ENCODE data around the gene STRN4.

STRN4 gene, protein sequence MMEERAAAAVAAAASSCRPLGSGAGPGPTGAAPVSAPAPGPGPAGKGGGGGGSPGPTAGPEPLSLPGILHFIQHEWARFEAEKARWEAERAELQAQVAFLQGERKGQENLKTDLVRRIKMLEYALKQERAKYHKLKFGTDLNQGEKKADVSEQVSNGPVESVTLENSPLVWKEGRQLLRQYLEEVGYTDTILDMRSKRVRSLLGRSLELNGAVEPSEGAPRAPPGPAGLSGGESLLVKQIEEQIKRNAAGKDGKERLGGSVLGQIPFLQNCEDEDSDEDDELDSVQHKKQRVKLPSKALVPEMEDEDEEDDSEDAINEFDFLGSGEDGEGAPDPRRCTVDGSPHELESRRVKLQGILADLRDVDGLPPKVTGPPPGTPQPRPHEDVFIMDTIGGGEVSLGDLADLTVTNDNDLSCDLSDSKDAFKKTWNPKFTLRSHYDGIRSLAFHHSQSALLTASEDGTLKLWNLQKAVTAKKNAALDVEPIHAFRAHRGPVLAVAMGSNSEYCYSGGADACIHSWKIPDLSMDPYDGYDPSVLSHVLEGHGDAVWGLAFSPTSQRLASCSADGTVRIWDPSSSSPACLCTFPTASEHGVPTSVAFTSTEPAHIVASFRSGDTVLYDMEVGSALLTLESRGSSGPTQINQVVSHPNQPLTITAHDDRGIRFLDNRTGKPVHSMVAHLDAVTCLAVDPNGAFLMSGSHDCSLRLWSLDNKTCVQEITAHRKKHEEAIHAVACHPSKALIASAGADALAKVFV

DNA sequence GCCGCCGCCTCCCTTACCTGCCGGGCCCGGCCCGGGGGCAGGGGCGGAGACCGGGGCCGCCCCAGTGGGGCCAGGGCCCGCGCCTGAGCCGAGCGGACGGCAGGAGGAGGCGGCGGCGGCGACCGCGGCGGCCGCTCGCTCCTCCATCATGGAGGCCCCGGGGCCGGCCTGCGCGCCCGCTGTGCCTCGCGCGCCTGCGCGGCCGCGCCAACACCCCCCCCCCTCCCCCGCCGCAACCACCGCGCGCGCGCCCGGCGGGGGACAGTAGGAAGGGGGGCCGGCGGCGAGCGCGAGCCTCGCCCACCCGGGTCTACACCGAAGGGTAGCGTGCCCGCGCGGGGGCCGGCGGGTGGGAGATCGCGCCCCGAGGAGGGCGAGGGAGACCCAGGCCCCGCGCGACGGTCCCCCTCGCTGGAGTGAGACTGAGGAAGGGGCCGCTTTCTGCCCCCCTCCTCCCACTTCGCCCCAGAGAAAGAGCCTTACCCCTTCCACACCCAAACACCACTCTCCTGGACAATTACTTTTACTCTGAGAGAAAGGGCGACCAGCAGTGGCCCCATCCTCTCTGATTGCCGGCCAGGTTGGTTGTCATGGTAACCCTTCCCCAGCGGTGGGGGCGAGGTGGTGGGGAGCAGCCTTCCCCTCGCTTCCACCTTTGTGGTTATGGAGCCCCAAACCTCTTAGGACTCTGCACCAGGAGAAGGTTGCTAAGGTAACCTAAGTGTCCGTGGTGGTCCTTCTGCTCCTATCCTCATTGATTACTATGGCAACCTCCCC, at the start of gene STRN4:
Gene STRN4, minus strand, starts transcription at position 170 of the 777 bp plus-strand sequence. Its CDS starts 20 bp downstream, at position 150.
- H3K4me3 ChIP-seq (replicated peaks; ENCODE audit: low read depth, low read length), result peak within 1 kb of the TSS; percentile 74
- no peak for TF ChIP-seq CTCF (IDR thresholded peaks at IDR 0.05; ENCODE audit: low read depth, low read length, missing control alignments)
- no peak for DNase-seq (ENCODE audit: extremely low read depth, low read depth)

DNA sequence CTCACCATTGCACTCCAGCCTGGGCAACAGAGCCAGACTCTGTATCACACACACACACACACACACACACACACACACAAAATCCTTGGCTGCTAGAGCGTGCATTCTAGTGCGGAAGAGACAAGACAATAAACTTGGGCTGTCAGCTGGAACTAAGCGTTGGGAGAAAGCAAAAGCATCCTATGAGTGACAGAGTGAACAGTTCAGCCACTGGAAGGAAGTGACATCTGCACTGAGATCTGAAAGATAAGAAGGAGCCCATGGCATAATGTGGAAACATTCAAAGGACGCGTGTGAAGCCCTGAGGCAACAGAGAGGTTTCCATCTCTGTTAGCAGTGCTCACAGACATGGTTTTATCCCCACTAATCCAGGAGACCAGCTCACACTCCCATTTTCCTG, 45.7 kb upstream of the STRN4 start:
- no peak for TF ChIP-seq CTCF (IDR thresholded peaks at IDR 0.05; ENCODE audit: low read depth, low read length, missing control alignments)
- no peak for DNase-seq (ENCODE audit: extremely low read depth, low read depth)
- H3K4me3 ChIP-seq (replicated peaks; ENCODE audit: low read depth, low read length), result no peak overlapping the region

DNA sequence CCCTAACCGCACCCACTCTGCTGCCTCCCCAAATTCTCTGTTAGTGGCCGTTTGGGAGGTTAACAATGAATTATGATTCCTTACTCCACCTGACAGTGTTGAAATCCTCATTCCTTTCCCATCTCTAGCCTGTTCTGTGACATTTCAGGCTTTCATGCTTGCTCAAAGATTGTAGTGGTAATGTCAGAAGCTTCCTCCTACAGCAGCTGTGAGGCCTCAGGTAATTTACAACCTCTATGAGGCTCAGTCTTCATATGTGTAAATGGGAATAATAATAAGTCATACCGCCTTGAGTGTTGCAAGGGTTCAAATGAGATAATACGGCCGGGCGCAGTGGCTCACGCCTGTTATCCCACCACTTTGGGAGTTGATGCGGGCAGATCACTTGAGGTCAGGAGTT, 43.1 kb upstream of the STRN4 start:
- DNase-seq (ENCODE audit: extremely low read depth, low read depth), result no peak
- TF ChIP-seq CTCF (IDR thresholded peaks at IDR 0.05; ENCODE audit: low read depth, low read length, missing control alignments), result no peak

GRCh38 chr19:46788968-46789338, 42.7 kb upstream of the STRN4 start:
- no peak for TF ChIP-seq CTCF (IDR thresholded peaks at IDR 0.05; ENCODE audit: low read depth, low read length, missing control alignments)
- H3K4me3 ChIP-seq (replicated peaks; ENCODE audit: low read depth, low read length), result no peak overlapping the region
- DNase-seq (ENCODE audit: extremely low read depth, low read depth), result no peak

More for the DNA sequence above, 43.1 kb upstream of the STRN4 start:
- H3K4me3 ChIP-seq (replicated peaks; ENCODE audit: low read depth, low read length), result no peak overlapping the region

GRCh38 chr19:46788262-46788967, 42.2 kb upstream of the STRN4 start, which contains the start of gene SLC1A5:
Gene SLC1A5, minus strand, starts transcription at chr19:46788594. Its CDS starts 629 bp downstream, at chr19:46787965.
- peak; percentile 92 for DNase-seq (ENCODE audit: extremely low read depth, low read depth)
- no peak for TF ChIP-seq CTCF (IDR thresholded peaks at IDR 0.05; ENCODE audit: low read depth, low read length, missing control alignments)
- H3K4me3 ChIP-seq (replicated peaks; ENCODE audit: low read depth, low read length), result peak within 1 kb of the TSS; percentile 95
